ENCODE data around the gene BABAM2. TPM values are rescaled to one million over a fixed set of nuclear protein-coding genes. Genes with fewer than 3 reads are reported as not detected.

BABAM2 gene
- total RNA-seq, 1 donor, result 42.0 TPM

DNA sequence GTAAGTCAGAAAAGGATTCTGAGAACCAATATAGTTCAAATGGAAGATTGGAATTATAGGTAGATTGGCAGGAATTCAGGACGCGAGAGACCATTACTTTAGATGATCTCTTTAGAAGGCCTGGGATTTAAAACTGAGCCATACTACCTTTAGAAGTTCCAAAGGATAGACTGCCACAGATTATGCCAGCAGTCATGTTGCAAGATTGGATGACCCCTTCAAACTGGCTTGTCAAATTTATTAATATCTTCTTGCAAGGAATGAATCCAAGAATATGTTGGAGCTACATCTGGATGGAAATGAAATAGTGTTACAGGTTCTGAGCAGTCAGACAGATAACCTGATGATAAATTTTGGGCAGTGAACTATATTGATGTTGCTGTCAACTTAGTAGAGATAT is 22.0 kb downstream of the BABAM2 start:
- no peaks in the 10 kb centered on the region for H3K27me3 ChIP-seq (ENCODE audit: insufficient read depth, low read length)
- H2AFZ ChIP-seq (ENCODE audit: low read length), result no peak overlapping the region
- H3K4me2 ChIP-seq (ENCODE audit: insufficient read depth, low read length), result no peak overlapping the region
- DNase-seq (ENCODE audit: insufficient read length, low spot score, missing footprints), result no peak
- no peak overlapping the region for H3K4me3 ChIP-seq (ENCODE audit: insufficient read depth, low read length)
- H3K9me3 ChIP-seq (ENCODE audit: low read depth, low read length), result no peaks in the 10 kb centered on the region
- H3K4me1 ChIP-seq (ENCODE audit: insufficient read depth, low read length), result peaks cover 10% of the 10 kb centered on the region
- no peak overlapping the region for H3K27ac ChIP-seq (ENCODE audit: low read depth, low read length)
- H3K36me3 ChIP-seq (ENCODE audit: insufficient read depth, low read length), result no peaks in the 10 kb centered on the region
- no peaks in the 10 kb centered on the region for H4K20me1 ChIP-seq (ENCODE audit: insufficient read depth, low read length)
- TF ChIP-seq, protein P1, sequence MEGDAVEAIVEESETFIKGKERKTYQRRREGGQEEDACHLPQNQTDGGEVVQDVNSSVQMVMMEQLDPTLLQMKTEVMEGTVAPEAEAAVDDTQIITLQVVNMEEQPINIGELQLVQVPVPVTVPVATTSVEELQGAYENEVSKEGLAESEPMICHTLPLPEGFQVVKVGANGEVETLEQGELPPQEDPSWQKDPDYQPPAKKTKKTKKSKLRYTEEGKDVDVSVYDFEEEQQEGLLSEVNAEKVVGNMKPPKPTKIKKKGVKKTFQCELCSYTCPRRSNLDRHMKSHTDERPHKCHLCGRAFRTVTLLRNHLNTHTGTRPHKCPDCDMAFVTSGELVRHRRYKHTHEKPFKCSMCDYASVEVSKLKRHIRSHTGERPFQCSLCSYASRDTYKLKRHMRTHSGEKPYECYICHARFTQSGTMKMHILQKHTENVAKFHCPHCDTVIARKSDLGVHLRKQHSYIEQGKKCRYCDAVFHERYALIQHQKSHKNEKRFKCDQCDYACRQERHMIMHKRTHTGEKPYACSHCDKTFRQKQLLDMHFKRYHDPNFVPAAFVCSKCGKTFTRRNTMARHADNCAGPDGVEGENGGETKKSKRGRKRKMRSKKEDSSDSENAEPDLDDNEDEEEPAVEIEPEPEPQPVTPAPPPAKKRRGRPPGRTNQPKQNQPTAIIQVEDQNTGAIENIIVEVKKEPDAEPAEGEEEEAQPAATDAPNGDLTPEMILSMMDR (IDR thresholded peaks at IDR 0.05; ENCODE audit: extremely low read depth, low read depth, low read length), result no peak
- H3K79me2 ChIP-seq (ENCODE audit: insufficient read depth, low read length), result peaks cover 6% of the 10 kb centered on the region

DNA sequence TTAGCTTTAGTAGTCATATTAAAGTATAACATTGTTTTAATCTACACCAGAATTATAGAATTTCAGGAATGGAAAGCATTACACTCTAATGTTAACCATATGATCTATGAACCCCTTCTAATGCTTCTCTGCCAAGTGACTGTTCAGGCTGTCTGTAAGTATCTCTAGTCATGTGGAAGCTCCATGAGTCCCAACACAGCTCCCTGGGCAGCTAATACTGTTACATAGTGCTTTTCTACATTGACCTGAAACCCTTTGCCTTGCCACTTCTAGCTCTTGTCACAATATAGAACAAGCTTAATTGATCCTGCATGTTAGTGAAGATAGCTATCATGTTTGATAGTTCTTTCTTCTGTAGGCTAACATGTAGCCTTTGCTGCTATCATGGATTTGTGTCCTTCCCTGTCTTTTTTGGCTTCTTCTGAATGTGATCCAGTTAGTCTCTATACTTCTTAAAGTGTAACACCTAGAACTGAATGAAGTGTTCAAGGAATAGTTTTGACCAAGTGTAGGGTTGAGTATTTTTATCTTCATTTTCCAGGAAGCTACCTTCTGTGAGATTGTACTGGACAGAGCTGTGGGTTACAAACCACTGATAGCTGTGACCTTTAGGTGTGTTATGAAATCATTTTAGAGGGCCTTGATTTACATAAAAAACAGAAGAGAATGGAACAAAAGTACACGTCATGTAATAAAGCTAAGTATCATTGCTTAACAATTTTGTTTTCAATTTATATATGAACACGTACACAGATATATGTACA is 23.7 kb downstream of the BABAM2 start:
- TF ChIP-seq, protein P1 (IDR thresholded peaks at IDR 0.05; ENCODE audit: extremely low read depth, low read depth, low read length), result no peak
- H3K4me2 ChIP-seq (ENCODE audit: insufficient read depth, low read length), result no peak overlapping the region
- H3K36me3 ChIP-seq (ENCODE audit: insufficient read depth, low read length), result no peaks in the 10 kb centered on the region
- H2AFZ ChIP-seq (ENCODE audit: low read length), result no peak overlapping the region
- H3K4me3 ChIP-seq (ENCODE audit: insufficient read depth, low read length), result no peak overlapping the region
- H4K20me1 ChIP-seq (ENCODE audit: insufficient read depth, low read length), result no peaks in the 10 kb centered on the region
- H3K9me3 ChIP-seq (ENCODE audit: low read depth, low read length), result no peaks in the 10 kb centered on the region
- DNase-seq (ENCODE audit: insufficient read length, low spot score, missing footprints), result peak; percentile 11
- H3K27ac ChIP-seq (ENCODE audit: low read depth, low read length), result no peak overlapping the region
- peaks cover 4% of the 10 kb centered on the region for H3K79me2 ChIP-seq (ENCODE audit: insufficient read depth, low read length)
- peaks cover 10% of the 10 kb centered on the region for H3K4me1 ChIP-seq (ENCODE audit: insufficient read depth, low read length)
- H3K27me3 ChIP-seq (ENCODE audit: insufficient read depth, low read length), result no peaks in the 10 kb centered on the region

DNA sequence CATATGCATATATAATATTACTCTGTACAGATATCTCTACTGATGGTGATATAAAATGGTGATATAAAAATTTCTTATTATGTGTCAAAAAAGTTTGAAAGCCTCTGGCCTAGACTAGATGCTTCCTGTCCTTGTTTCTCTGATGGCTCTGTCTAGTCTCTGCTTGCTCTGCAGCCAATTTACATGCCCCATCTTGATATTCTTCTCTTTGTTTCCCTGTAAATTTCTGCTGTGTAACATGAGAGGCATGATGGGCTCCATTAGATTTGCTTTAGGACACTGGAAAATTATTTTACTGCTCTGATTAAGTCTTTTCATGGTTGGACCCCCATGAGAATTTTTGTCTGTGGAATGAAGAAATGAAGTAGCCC is 24.3 kb downstream of the BABAM2 start:
- Histone ChIP-seq H2AFZ (ENCODE audit: low read length) (no peak overlapping the region), H3K27ac (ENCODE audit: low read depth, low read length) (no peak overlapping the region), H3K9me3 (ENCODE audit: low read depth, low read length) (no peaks in the 10 kb centered on the region), H4K20me1 (ENCODE audit: insufficient read depth, low read length) (no peaks in the 10 kb centered on the region), H3K79me2 (ENCODE audit: insufficient read depth, low read length) (peaks cover 4% of the 10 kb centered on the region), H3K4me3 (ENCODE audit: insufficient read depth, low read length) (no peak overlapping the region), H3K27me3 (ENCODE audit: insufficient read depth, low read length) (no peaks in the 10 kb centered on the region), H3K4me1 (ENCODE audit: insufficient read depth, low read length) (peaks cover 10% of the 10 kb centered on the region), H3K36me3 (ENCODE audit: insufficient read depth, low read length) (no peaks in the 10 kb centered on the region), H3K4me2 (ENCODE audit: insufficient read depth, low read length) (no peak overlapping the region)
- TF ChIP-seq, protein P1 (IDR thresholded peaks at IDR 0.05; ENCODE audit: extremely low read depth, low read depth, low read length), result no peak
- no peak for DNase-seq (ENCODE audit: insufficient read length, low spot score, missing footprints)

DNA sequence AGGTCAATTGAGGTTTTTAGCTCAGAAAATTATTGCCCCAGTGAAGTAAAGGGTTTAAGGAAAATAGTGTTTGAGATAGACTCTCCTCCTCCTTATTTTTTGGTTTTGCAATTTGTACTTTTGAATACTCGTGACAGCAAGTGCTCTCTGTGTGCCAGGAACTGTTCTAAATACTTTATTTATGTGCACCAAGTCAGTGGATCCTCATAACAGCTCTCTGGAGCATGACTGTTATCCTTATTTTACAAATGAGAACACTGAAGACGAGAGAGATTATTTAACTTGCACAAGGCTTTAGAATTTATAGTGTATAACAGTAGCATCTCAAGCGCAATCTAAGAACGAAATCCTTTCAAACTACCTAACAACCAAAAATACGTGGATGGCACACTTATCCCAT is 24.7 kb downstream of the BABAM2 start:
- peaks cover 14% of the 10 kb centered on the region for H3K4me1 ChIP-seq (ENCODE audit: insufficient read depth, low read length)
- H2AFZ ChIP-seq (ENCODE audit: low read length), result no peak overlapping the region
- H3K79me2 ChIP-seq (ENCODE audit: insufficient read depth, low read length), result peaks cover 4% of the 10 kb centered on the region
- no peaks in the 10 kb centered on the region for H3K27me3 ChIP-seq (ENCODE audit: insufficient read depth, low read length)
- no peak overlapping the region for H3K27ac ChIP-seq (ENCODE audit: low read depth, low read length)
- no peaks in the 10 kb centered on the region for H3K36me3 ChIP-seq (ENCODE audit: insufficient read depth, low read length)
- no peak overlapping the region for H3K4me3 ChIP-seq (ENCODE audit: insufficient read depth, low read length)
- H3K4me2 ChIP-seq (ENCODE audit: insufficient read depth, low read length), result no peak overlapping the region
- no peaks in the 10 kb centered on the region for H3K9me3 ChIP-seq (ENCODE audit: low read depth, low read length)
- no peak for DNase-seq (ENCODE audit: insufficient read length, low spot score, missing footprints)
- no peaks in the 10 kb centered on the region for H4K20me1 ChIP-seq (ENCODE audit: insufficient read depth, low read length)
- TF ChIP-seq, protein P1 (IDR thresholded peaks at IDR 0.05; ENCODE audit: extremely low read depth, low read depth, low read length), result no peak

Data from osteoblast (primary cell).